Measurements from ENCODE around the gene PLA2G4E.

The PLA2G4E gene

GRCh38 chr15:42050484-42051255 is 29.8 kb upstream of the PLA2G4E start:
- H3K9me3 ChIP-seq: no peaks in the 10 kb centered on the region
- no peak overlapping the region for H3K4me3 ChIP-seq
- no peak overlapping the region for H3K27ac ChIP-seq
- intact Hi-C loops (cut with DNase I; ENCODE audit: low total_unique reads): loop anchor here (5.0 kb wide), 1 partner anchor 53 kb away; no protein-coding TSS in a partner anchor
- no peaks in the 10 kb centered on the region for H3K4me1 ChIP-seq
- no peak for DNase-seq
- H3K27me3 ChIP-seq: peaks cover 0 to 4% of the 10 kb centered on the region in 2 donors
- no peaks in the 10 kb centered on the region for H3K36me3 ChIP-seq
- TF ChIP-seq CTCF (IDR thresholded peaks at IDR 0.05): no peak

DNA sequence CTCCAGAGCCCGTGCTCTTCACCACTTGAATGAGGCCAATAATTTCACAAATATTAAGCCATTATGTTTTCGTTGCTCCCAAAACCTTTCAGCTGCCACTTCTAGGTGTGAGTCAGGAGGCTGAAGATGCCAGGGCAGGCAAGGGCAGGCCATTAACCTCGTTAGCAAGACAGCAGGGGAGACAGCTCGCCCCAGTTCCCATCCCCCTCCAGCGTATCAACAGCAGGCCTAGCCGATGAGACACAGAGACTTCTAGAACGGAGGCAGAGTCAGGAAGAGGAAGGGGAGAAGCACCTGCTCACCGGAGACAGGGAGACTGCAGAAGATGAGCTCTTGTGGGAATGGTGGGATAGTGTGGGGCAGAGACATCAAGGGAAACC is 28.0 kb upstream of the PLA2G4E start:
- Histone ChIP-seq H3K36me3 (no peaks in the 10 kb centered on the region), H3K4me1 (no peaks in the 10 kb centered on the region), H3K9me3 (no peaks in the 10 kb centered on the region), H3K4me3 (no peak overlapping the region), H3K27me3 (peaks cover 0 to 9% of the 10 kb centered on the region in 2 donors), H3K27ac (no peak overlapping the region)
- no peak for DNase-seq
- intact Hi-C loops (cut with DNase I; ENCODE audit: low total_unique reads): no loop called here
- TF ChIP-seq CTCF (IDR thresholded peaks at IDR 0.05): no peak

DNA sequence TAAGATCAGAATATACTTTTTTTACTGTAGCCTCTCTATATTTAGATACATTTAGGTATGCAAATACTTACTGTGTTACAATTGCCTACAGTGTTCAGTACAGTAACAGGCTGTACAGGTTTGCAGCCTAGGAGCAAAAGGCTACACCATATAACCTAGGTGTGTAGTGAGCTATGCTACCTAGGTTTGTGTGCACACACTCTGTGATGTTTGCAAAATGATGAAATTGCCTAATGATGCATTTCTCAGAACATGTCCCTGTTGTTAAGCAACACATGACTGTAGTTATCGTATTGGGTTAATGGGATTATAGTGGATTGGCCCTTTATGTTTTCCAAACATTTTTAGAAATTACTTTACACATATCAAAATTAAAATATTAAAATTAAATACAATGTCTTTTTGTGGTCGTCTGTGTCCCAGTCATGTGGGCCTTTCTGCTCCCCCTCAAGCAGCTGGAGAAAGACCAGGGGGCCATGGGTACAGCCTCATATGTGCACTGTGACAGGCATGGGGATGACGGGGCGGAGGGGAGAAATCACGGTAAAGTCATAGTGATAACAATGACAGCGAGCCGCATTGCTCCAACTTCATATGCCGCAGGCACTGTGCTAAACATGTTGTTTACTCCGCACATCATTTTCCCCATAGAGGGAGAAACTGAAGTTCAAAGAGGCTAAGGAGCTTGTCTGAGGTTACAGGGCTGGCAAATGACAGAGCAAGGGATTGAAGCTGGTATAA is 27.4 kb upstream of the PLA2G4E start:
- TF ChIP-seq CTCF (IDR thresholded peaks at IDR 0.05): no peak

DNA sequence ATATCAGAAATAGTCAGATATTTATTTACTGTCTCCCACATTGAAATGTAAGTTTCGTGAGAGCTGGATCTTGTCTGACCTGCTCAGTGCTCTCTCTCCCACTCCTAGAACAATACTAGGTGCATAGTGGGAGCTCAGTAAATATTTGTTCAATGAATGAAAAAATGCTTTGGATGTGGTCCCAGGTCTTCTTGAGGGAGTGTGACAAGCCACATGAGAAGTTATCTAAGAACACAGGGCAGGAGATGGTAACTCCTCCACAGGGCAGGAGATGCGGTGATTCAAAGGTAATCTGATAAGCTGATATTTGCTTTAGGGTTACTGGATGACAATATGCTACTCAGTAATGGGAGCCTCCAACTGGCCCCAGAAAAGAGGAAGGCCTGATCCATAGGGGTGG is 25.8 kb upstream of the PLA2G4E start:
- intact Hi-C loops (cut with DNase I; ENCODE audit: low total_unique reads): no loop called here
- Histone ChIP-seq H3K9me3 (no peaks in the 10 kb centered on the region), H3K4me3 (no peak overlapping the region), H3K4me1 (no peaks in the 10 kb centered on the region), H3K36me3 (no peaks in the 10 kb centered on the region), H3K27me3 (peaks cover 0 to 9% of the 10 kb centered on the region in 2 donors), H3K27ac (no peak overlapping the region)
- no peak for TF ChIP-seq CTCF (IDR thresholded peaks at IDR 0.05)
- no peak for DNase-seq

More for the DNA sequence above, 27.4 kb upstream of the PLA2G4E start:
- peaks cover 0 to 9% of the 10 kb centered on the region in 2 donors for H3K27me3 ChIP-seq
- H3K4me1 ChIP-seq: no peaks in the 10 kb centered on the region
- H3K9me3 ChIP-seq: no peaks in the 10 kb centered on the region
- H3K27ac ChIP-seq: no peak overlapping the region
- no peaks in the 10 kb centered on the region for H3K36me3 ChIP-seq
- intact Hi-C loops (cut with DNase I; ENCODE audit: low total_unique reads): no loop called here
- no peak for DNase-seq
- H3K4me3 ChIP-seq: no peak overlapping the region

DNA sequence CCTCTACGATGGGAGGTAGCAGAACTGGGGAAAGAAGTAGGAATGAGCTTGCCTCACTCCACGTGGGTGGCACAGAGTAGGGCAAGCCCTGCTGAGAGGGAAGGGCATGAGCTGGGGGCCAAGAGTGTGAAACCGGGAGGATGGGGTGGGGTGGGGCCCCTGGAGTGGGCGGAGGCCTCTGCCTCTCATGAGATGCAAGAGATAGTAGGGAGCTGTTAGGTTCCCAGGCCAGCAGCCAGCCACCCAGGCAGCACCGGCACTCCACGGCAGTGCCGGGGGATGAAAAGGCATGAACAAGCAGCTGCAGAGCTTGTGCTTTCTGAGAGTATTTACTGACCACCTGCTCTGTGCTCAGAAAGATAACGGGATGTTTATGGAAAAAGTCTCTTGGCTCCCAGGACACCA is 24.4 kb upstream of the PLA2G4E start:
- no peak overlapping the region for H3K27ac ChIP-seq
- H3K4me1 ChIP-seq: no peaks in the 10 kb centered on the region
- H3K4me3 ChIP-seq: no peak overlapping the region
- DNase-seq: no peak
- H3K27me3 ChIP-seq: peaks cover 0 to 9% of the 10 kb centered on the region in 2 donors
- no peaks in the 10 kb centered on the region for H3K36me3 ChIP-seq
- TF ChIP-seq CTCF (IDR thresholded peaks at IDR 0.05): no peak
- no peaks in the 10 kb centered on the region for H3K9me3 ChIP-seq
- intact Hi-C loops (cut with DNase I; ENCODE audit: low total_unique reads): no loop called here
